ENCODE measurements around the gene GID4. TPM values are rescaled to one million over a fixed set of nuclear protein-coding genes. Genes with fewer than 3 reads are reported as not detected.

Gene GID4
- total RNA-seq, 2 donors from 2014 or later, result 12.6 to 21.4 TPM

DNA sequence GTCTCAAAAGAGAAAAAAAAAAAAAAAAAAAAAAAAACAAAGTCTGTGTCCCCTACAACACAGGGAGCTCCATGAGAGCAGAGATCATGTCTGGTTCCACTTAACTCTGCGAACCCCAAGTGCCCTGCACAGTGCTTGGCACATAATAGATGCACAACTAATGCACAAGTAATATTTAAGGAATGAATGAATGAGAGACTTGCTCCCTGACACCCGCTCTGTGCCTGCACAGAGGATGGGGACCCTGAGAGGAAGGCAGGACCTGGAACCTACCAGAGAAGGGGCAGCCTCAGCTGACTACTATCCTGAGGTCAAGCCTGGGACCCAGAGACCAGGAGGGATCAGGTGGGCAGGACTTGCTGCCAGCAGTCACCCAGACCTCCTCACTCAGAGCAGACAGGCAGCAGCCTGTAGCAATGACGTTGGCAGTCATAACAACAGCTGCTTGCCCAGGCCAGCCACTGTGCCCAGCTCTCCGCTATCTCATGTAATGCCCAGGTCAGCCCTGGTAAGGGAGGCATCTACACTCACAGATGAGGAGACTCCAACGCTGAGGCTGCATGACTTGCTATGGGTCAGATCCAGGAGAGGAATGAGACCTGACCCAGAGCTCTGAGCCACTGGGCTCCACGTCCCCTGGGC is 72.2 kb downstream of the GID4 start:
- no peak for DNase-seq (ENCODE audit: low spot score)
- intact Hi-C loops (cut with DNase I), result no loop called here

DNA sequence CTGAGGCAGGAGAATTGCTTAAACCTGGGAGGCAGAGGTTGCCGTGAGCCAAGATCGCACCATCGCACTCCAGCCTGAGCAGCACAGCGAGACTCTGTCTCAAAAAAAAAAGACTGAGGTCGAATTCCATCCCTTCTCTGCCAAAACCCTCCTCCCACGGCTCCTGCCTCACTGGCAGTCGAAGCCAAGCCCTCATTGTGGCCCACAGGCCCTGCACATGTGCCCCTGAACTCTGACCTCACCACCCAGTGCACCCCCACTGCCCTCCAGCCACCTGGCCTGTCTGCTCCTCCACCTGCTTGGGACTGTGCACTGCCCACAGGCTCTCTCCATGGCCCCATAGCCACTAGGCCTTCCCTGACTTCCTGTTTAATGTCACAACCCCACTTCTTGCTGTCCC is 76.3 kb downstream of the GID4 start:
- intact Hi-C loops (cut with DNase I), result no loop called here
- no peak for DNase-seq (ENCODE audit: low spot score)

DNA sequence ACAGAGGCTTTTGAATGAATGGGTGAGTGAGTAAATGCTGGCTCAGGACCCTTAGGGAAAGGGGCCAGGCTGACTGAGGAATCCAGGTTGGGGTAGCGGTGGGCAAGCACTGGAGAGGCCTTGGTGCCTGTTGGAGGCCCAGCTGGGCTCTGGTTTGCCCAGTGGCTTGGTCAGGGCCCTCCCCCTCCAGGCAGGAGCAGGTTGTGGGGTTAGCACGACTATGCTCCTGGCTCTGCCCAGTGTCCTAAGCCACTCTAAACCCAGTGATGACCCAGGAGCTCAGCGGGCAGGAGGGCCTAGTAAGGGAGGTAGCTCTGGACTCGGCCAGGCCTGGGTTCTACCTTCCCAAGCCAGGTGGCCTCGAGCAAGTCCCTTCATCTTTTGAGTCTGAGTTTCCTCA is 76.9 kb downstream of the GID4 start:
- DNase-seq (ENCODE audit: low spot score), result no peak
- intact Hi-C loops (cut with DNase I), result no loop called here

DNA sequence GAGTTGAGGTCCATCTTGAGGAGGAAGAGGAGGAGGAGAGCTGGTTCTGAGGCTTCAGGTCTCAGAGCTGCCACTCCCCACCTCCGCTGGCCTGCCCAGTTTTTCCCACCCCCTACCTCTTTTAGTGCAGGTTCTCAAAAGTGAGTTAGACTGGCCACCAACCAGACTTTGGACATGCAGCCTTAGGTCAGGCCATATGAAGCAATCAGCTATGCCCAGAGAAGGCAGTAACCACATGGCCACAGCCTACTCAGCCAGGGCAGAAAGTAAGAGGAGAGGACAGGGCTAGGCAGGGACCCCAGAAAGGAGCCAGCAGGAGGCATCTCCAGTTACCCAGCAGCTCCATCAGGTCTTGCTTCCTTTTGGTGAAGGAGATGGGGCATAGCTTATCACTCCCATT is 78.3 kb downstream of the GID4 start:
- intact Hi-C loops (cut with DNase I), result no loop called here
- no peak for DNase-seq (ENCODE audit: low spot score)

Other genes starting within 250 kb of the GID4 start
- 10 to 100 TPM; 29.3 to 62.7 TPM for gene SREBF1, start 202.4 kb upstream of the GID4 start, total RNA-seq
- 10 to 100 TPM; 55.2 to 60.8 TPM for gene TOM1L2, start 67.0 kb upstream of the GID4 start, total RNA-seq
- gene DRC3, start 66.5 kb upstream of the GID4 start, total RNA-seq, result 1 to 10 TPM; 1.1 to 2.4 TPM
- gene ATPAF2, start 240 bp upstream of the GID4 start, total RNA-seq, result 10 to 100 TPM; 12.1 to 18.3 TPM
- gene DRG2, start 48.5 kb downstream of the GID4 start, total RNA-seq, result 10 to 100 TPM; 25.5 to 26.1 TPM
- gene MYO15A, start 69.3 kb downstream of the GID4 start, total RNA-seq, result 1 to 10 TPM in 1 of 2 donors, under 1 TPM in 1; 0.71 to 1.3 TPM
- gene ALKBH5, start 144.4 kb downstream of the GID4 start, total RNA-seq, result 100 to 1,000 TPM in 1 of 2 donors, 10 to 100 TPM in 1; 98.5 to 105 TPM
- gene LLGL1, start 186.2 kb downstream of the GID4 start, total RNA-seq, result 10 to 100 TPM; 13.9 to 16.2 TPM
- gene FLII, start 219.3 kb downstream of the GID4 start, total RNA-seq, result 100 to 1,000 TPM; 275 to 418 TPM
- 10 to 100 TPM in 1 of 2 donors, 1 to 10 TPM in 1; 7.7 to 11.3 TPM for gene MIEF2, start 221.3 kb downstream of the GID4 start, total RNA-seq

All from posterior vena cava (tissue), 2 donors.